T-helper 2 cell treated with Interferon-gamma antibody and Interleukin-4, amounts not matched to agents 100 ng/mL and 5 ng/mL, for 36 hours (primary cell): ENCODE results near the gene MYO7A. TPM values are rescaled to one million over a fixed set of nuclear protein-coding genes. Genes with fewer than 3 reads are reported as not detected.

Source experiments
- intact Hi-C: fragments of 100-400 bp; cut with micrococcal nuclease; formaldehyde crosslinking; loops from one replicate; pipeline ENCODE4 v1.15.1; 2023
- total RNA-seq: library from RNA; stranded (reverse); gene quantifications from 2 replicates; pipeline ENCODE4 v1.2.3, GENCODE V29; 2022

MYO7A gene
- total RNA-seq, 1 donor from 2014 or later = 0.23 TPM

GRCh38 chr11:77159219-77159936, 31.3 kb downstream of the MYO7A start:
- intact Hi-C loops = no loop called here

- intact Hi-C loops = no loop called here
Measured at GRCh38 chr11:77159937-77160495, 32.0 kb downstream of the MYO7A start.

- intact Hi-C loops = no loop called here
Measured at GRCh38 chr11:77163271-77163670, 35.2 kb downstream of the MYO7A start.

- intact Hi-C loops = no loop called here
Measured at GRCh38 chr11:77165066-77165465, 37.0 kb downstream of the MYO7A start.

GRCh38 chr11:77166021-77166420, 38.0 kb downstream of the MYO7A start:
- intact Hi-C loops = no loop called here

- intact Hi-C loops = no loop called here
Measured at GRCh38 chr11:77167111-77167626, 39.1 kb downstream of the MYO7A start.

- intact Hi-C loops = no loop called here
Measured at GRCh38 chr11:77167791-77168190, 39.7 kb downstream of the MYO7A start.

GRCh38 chr11:77170107-77170506, 42.1 kb downstream of the MYO7A start:
- intact Hi-C loops = no loop called here

- intact Hi-C loops = no loop called here
Measured at GRCh38 chr11:77171254-77171653, 43.2 kb downstream of the MYO7A start.

- intact Hi-C loops = no loop called here
Measured at GRCh38 chr11:77171885-77172665, 44.0 kb downstream of the MYO7A start.

GRCh38 chr11:77172666-77172982, 44.6 kb downstream of the MYO7A start:
- intact Hi-C loops = no loop called here

GRCh38 chr11:77173494-77173893, 45.4 kb downstream of the MYO7A start:
- intact Hi-C loops = no loop called here

GRCh38 chr11:77174559-77174958, 46.5 kb downstream of the MYO7A start:
- intact Hi-C loops = no loop called here

- intact Hi-C loops = no loop called here
Measured at GRCh38 chr11:77175021-77175842, 47.2 kb downstream of the MYO7A start.

GRCh38 chr11:77175869-77176539, 48.0 kb downstream of the MYO7A start:
- intact Hi-C loops = no loop called here

GRCh38 chr11:77176996-77177395, 49.0 kb downstream of the MYO7A start:
- intact Hi-C loops = no loop called here

- intact Hi-C loops = no loop called here
Measured at GRCh38 chr11:77178150-77178549, 50.1 kb downstream of the MYO7A start.

- intact Hi-C loops = no loop called here
Measured at GRCh38 chr11:77179048-77179447, 51.0 kb downstream of the MYO7A start.

GRCh38 chr11:77179681-77180080, 51.6 kb downstream of the MYO7A start:
- intact Hi-C loops = no loop called here

- intact Hi-C loops = no loop called here
Measured at GRCh38 chr11:77180346-77180745, 52.3 kb downstream of the MYO7A start.

- intact Hi-C loops = no loop called here
Measured at GRCh38 chr11:77181226-77181625, 53.2 kb downstream of the MYO7A start.
